ENCODE measurements around the gene GP2.

Gene GP2

DNA sequence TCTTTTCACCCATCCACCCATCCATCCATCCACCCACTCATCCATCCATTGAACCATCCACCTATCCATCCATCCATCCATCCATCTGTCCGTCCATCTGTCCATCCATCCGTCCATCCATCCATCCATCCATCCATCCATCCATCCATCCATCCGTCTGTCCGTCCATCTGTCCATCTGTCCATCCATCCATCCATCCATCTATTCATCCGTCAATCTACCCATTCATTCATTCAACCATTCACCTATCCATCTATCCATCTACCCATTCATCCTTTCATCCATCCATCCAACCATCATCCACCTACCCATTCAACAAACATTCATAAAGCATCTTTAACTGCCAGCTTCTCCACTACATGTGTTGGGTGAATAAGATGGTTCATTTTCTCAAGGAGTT, 28.9 kb downstream of the GP2 start:
- Histone ChIP-seq H3K27me3 (ENCODE audit: insufficient read depth, low read depth) (no peaks in the 10 kb centered on the region), H3K79me2 (ENCODE audit: insufficient read depth, low read depth) (no peaks in the 10 kb centered on the region), H3K36me3 (ENCODE audit: insufficient read depth) (no peaks in the 10 kb centered on the region), H3K4me3 (IDR thresholded peaks at IDR 0.05; ENCODE audit: insufficient read depth, low read depth, low read length) (no peak overlapping the region), H4K20me1 (ENCODE audit: insufficient read depth) (no peaks in the 10 kb centered on the region), H2AFZ (ENCODE audit: low read depth) (no peak overlapping the region), H3K27ac (no peak overlapping the region), H3K4me2 (no peak overlapping the region), H3K9ac (no peak overlapping the region), H3K4me1 (ENCODE audit: low read depth, poor library complexity, severe bottlenecking) (no peaks in the 10 kb centered on the region)
- TF ChIP-seq, protein P1, sequence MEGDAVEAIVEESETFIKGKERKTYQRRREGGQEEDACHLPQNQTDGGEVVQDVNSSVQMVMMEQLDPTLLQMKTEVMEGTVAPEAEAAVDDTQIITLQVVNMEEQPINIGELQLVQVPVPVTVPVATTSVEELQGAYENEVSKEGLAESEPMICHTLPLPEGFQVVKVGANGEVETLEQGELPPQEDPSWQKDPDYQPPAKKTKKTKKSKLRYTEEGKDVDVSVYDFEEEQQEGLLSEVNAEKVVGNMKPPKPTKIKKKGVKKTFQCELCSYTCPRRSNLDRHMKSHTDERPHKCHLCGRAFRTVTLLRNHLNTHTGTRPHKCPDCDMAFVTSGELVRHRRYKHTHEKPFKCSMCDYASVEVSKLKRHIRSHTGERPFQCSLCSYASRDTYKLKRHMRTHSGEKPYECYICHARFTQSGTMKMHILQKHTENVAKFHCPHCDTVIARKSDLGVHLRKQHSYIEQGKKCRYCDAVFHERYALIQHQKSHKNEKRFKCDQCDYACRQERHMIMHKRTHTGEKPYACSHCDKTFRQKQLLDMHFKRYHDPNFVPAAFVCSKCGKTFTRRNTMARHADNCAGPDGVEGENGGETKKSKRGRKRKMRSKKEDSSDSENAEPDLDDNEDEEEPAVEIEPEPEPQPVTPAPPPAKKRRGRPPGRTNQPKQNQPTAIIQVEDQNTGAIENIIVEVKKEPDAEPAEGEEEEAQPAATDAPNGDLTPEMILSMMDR (conservative IDR thresholded peaks at IDR 0.05; ENCODE audit: low read depth, low read length): no peak

DNA sequence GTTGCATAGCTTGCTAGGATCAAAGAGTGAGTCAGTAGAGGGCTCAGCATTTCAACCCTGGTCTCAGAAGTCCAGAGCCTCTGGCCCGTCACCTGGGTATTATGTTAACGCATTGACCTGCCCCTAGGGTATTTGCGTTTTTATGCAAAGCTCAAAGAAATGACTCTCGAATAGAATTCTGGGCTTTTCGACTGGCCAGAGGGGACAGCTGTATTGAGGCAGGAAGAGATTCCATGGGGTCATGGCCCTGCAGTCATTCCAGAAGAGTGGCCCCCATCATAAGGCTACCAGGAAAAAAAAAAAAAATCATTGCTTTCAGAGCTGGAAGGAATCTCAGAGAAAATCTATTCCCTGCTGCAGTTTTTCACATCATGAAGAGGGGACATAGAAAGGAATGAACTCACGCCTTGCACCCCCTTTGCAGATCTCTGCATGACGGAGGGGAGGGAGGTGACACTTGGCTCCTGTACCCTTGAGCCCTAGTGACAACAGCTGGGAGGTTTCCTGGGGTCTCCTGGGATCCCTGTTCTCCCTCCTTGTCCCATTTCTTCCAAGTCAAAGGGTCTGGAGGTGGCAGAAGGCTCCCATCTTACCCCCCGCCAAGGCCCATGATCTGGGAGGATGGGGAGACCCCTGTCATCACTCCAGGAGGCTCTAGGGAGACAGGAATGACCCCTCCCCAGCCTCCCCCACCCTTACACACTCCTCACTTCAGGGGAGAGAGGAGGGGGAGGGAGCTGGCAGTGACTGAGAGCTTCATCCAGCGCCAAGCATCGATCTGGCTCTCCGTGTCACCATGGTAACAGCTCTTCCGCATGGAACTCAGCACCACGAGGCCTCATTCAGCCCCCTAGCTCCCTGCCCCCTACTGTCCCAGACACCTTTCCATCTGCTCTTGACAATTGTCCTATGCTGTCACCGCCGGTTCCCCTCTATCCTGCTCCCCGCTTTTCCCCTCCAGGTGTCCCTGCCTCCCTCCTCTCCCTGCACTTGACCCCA, 35.8 kb downstream of the GP2 start:
- H3K9ac ChIP-seq: no peak overlapping the region
- no peak overlapping the region for H3K27ac ChIP-seq
- H3K4me3 ChIP-seq (IDR thresholded peaks at IDR 0.05; ENCODE audit: insufficient read depth, low read depth, low read length): no peak overlapping the region
- TF ChIP-seq, protein P1 (conservative IDR thresholded peaks at IDR 0.05; ENCODE audit: low read depth, low read length): no peak
- no peak overlapping the region for H3K4me2 ChIP-seq
- no peaks in the 10 kb centered on the region for H3K79me2 ChIP-seq (ENCODE audit: insufficient read depth, low read depth)
- H2AFZ ChIP-seq (ENCODE audit: low read depth): no peak overlapping the region
- no peaks in the 10 kb centered on the region for H4K20me1 ChIP-seq (ENCODE audit: insufficient read depth)
- no peaks in the 10 kb centered on the region for H3K36me3 ChIP-seq (ENCODE audit: insufficient read depth)
- H3K4me1 ChIP-seq (ENCODE audit: low read depth, poor library complexity, severe bottlenecking): no peaks in the 10 kb centered on the region
- no peaks in the 10 kb centered on the region for H3K27me3 ChIP-seq (ENCODE audit: insufficient read depth, low read depth)

DNA sequence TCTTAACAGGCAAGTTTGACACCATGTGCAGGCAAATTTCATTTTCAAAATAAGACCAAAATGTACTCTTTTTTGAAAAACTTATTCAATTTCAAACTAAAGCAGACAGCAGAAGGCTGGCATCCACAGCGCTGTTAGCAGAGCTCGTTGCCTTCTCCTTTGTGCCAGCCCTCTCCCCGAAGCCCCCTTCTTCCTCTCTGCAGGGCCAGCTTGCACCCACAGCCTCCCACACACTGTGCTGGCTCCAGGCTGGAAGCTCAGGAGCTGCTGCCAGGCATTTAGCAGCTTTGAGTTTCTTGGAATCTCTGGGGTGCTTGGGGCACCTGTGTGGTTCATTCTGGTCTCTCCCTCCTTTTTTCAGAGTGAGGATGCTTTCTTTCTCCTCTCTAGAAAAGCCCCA, 37.7 kb downstream of the GP2 start:
- Histone ChIP-seq H3K27ac (no peak overlapping the region), H3K79me2 (ENCODE audit: insufficient read depth, low read depth) (no peaks in the 10 kb centered on the region), H3K4me3 (IDR thresholded peaks at IDR 0.05; ENCODE audit: insufficient read depth, low read depth, low read length) (no peak overlapping the region), H3K36me3 (ENCODE audit: insufficient read depth) (no peaks in the 10 kb centered on the region), H3K4me1 (ENCODE audit: low read depth, poor library complexity, severe bottlenecking) (no peaks in the 10 kb centered on the region), H4K20me1 (ENCODE audit: insufficient read depth) (no peaks in the 10 kb centered on the region), H3K9ac (no peak overlapping the region), H3K4me2 (no peak overlapping the region), H2AFZ (ENCODE audit: low read depth) (no peak overlapping the region), H3K27me3 (ENCODE audit: insufficient read depth, low read depth) (no peaks in the 10 kb centered on the region)
- TF ChIP-seq, protein P1 (conservative IDR thresholded peaks at IDR 0.05; ENCODE audit: low read depth, low read length): no peak

DNA sequence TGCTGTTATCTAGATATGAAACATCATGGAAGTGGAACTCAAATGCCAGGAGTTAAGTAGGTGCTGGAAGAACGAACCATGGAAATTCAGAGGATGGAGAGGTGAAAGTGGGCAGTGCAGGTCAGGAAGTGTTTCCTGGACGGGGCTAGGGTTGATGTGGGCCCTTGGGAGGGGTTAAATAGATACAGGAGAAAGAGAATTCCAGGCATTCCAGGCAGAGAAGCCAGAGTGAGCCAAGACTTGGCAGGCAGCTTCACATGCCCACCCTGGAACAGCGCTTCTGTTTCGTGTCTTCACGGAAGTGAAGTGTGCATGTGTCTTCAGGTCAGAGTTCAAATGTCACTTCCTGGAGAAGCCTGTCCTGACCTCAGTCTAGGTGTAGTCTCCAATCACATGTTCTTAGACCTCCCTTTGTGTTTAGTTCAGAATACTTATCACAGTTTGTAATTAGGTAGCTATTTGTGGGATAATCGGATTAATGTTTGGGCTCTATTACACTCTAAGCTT, 41.3 kb downstream of the GP2 start:
- no peak overlapping the region for H3K27ac ChIP-seq
- no peak overlapping the region for H3K4me2 ChIP-seq
- TF ChIP-seq, protein P1 (conservative IDR thresholded peaks at IDR 0.05; ENCODE audit: low read depth, low read length): no peak
- H3K4me3 ChIP-seq (IDR thresholded peaks at IDR 0.05; ENCODE audit: insufficient read depth, low read depth, low read length): no peak overlapping the region
- H2AFZ ChIP-seq (ENCODE audit: low read depth): no peak overlapping the region
- no peaks in the 10 kb centered on the region for H3K79me2 ChIP-seq (ENCODE audit: insufficient read depth, low read depth)
- H3K4me1 ChIP-seq (ENCODE audit: low read depth, poor library complexity, severe bottlenecking): no peaks in the 10 kb centered on the region
- no peaks in the 10 kb centered on the region for H3K27me3 ChIP-seq (ENCODE audit: insufficient read depth, low read depth)
- H3K9ac ChIP-seq: no peak overlapping the region
- no peaks in the 10 kb centered on the region for H3K36me3 ChIP-seq (ENCODE audit: insufficient read depth)
- no peaks in the 10 kb centered on the region for H4K20me1 ChIP-seq (ENCODE audit: insufficient read depth)
